BE2C (cell line): ENCODE data around the gene SMIM24.

Source experiments
- DNase-seq: peaks from one replicate; pipeline ENCODE4 v3.0.0-alpha.2; 2020
- H3K27me3 ChIP-seq: fragments of 250-450 bp; sonication (Bioruptor Pico); 2 replicates; pipeline ENCODE4 v1.5.1; 2020; ENCODE audit warnings: mild to moderate bottlenecking
- H3K36me3 ChIP-seq: fragments of 250-450 bp; sonication (Bioruptor Pico); 2 replicates; pipeline ENCODE4 v1.5.1; 2020; ENCODE audit warnings: mild to moderate bottlenecking
- H3K4me1 ChIP-seq: fragments of 250-450 bp; sonication (Bioruptor Pico); 2 replicates; pipeline ENCODE4 v1.5.1; 2020
- H3K4me3 ChIP-seq: 2 replicates; pipeline ENCODE4 v1.5.1; 2011; ENCODE audit warnings: low read depth, low read length
- H3K9me3 ChIP-seq: fragments of 250-450 bp; sonication (Bioruptor Pico); 2 replicates; pipeline ENCODE4 v1.5.1; 2020
- TF ChIP-seq, protein P1 (sequence below): IDR thresholded peaks from 2 replicates; pipeline ENCODE4 v1.5.1; 2012; ENCODE audit warnings: mild to moderate bottlenecking, low read depth, low read length

The SMIM24 gene

DNA sequence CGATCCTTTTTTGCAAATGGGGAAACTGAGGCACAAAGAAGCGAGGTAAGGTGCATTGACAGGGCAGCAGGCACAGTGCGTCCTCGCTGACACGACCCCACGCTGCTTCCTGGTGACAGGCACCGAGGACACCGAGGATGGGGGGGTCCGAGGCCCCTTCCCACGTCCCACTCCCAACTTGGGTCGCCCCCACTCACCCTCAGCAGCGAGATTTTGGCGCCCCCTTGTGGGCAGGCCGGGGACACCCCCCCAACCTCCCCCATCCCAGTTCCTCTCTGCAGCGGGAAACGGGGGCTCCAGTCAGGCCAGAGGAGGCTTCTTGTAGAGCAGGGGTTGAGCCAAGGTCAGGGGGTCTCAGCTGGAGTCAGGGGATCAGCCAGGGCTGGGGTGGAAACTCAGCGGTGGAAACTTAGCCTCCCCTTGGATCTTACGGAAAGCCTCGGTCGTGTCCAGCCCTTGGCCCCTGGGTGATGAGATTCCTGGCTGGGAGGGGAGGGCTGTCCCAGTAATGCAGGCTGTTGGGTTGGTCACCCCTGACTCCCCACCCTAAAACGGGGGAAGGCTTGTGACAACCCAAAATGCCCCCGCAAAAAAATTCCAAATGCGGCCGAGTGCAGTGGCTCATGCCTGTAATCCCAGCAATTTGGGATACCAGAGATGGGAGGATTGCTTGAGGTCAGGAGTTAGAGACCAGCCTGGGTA lies 8.2 kb downstream of the SMIM24 start:
- Histone ChIP-seq H3K36me3 (no peaks in the 10 kb centered on the region), H3K4me1 (no peaks in the 10 kb centered on the region; the same call in 1 of the 2 replicates), H3K4me3 (no peak overlapping the region), H3K9me3 (no peaks in the 10 kb centered on the region), H3K27me3 (peaks cover 3% of the 10 kb centered on the region; the same call in 1 of the 2 replicates)
- peak; percentile 50 for DNase-seq
- TF ChIP-seq, protein P1, sequence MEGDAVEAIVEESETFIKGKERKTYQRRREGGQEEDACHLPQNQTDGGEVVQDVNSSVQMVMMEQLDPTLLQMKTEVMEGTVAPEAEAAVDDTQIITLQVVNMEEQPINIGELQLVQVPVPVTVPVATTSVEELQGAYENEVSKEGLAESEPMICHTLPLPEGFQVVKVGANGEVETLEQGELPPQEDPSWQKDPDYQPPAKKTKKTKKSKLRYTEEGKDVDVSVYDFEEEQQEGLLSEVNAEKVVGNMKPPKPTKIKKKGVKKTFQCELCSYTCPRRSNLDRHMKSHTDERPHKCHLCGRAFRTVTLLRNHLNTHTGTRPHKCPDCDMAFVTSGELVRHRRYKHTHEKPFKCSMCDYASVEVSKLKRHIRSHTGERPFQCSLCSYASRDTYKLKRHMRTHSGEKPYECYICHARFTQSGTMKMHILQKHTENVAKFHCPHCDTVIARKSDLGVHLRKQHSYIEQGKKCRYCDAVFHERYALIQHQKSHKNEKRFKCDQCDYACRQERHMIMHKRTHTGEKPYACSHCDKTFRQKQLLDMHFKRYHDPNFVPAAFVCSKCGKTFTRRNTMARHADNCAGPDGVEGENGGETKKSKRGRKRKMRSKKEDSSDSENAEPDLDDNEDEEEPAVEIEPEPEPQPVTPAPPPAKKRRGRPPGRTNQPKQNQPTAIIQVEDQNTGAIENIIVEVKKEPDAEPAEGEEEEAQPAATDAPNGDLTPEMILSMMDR, result peak; percentile 76

DNA sequence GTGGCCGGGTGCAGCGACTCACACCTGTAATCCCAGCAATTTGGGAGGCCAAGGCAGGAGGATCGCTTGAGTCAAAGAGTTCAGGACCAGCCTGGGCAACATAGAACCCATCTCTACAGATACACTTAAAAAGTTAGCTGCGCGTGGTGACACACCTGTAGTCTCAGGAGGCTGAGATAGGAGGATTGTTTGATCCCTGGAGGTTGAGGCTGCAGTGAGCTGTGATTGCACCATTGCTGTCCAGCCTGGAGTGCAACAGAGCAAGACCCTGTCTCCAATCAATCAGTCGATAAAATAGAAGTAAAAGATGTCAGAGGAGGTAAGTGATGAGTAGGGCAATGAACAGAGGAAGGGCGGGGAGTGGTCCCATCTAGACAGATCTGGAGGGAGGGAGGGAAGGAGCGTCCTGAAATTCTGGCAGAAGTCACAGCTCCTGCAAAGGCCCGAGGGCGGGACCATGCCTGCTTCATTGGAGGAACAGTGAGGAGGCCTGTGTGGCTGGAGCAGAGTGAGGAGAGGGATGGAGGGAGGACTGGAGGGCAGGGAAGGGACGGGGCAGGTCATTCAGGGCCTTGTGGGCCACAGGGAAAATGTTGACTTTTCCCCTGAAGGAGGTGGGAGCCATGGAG lies 9.7 kb downstream of the SMIM24 start:
- Histone ChIP-seq H3K9me3 (no peaks in the 10 kb centered on the region), H3K36me3 (no peaks in the 10 kb centered on the region), H3K27me3 (peaks cover 3% of the 10 kb centered on the region; the same call in 1 of the 2 replicates), H3K4me3 (no peak overlapping the region), H3K4me1 (no peaks in the 10 kb centered on the region; the same call in 1 of the 2 replicates)
- no peak for DNase-seq
- TF ChIP-seq, protein P1, result no peak

DNA sequence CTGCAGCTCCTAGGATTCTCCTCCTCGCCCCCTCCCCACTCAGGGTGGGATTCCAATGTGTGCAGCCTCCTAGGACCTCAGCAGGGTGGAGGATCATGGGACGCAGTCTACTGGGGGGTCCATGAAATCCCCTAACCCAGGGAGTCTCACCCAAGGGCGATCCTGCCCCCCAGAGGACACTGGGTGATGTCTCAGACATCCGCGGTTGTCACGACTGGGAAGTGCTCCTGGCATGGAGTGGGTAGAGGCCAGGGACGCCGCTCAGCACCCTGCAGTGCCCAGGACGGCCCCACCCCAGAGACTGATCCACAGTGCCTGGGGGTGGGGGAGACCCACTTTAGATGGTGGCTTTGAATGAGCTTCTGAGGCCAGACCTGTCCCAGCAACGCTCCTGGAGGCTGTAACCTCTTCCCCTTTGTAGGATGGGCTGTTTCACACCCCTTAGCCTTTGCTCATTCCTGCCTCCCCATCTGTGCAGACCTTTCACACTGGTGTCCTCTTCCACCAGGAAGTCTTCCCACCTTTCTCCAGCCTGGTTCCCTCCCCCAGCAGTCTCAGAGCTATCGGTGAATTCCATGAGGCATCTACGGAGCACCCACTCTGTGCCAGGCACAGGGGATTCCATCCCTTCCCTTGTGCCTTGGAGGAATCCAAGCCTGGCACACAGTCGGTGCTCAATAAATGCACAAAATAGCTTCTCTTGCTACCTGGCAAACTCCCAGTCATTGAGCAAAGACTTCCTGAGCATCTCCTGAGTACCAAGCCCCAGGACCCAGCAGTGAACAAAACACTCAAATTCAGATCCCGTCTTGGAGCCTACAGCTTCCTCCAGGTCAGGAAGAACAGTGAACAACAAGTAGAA lies 10.5 kb downstream of the SMIM24 start:
- Histone ChIP-seq H3K4me3 (no peak overlapping the region), H3K27me3 (peaks cover 3% of the 10 kb centered on the region; the same call in 1 of the 2 replicates), H3K4me1 (no peaks in the 10 kb centered on the region; the same call in 1 of the 2 replicates), H3K36me3 (no peaks in the 10 kb centered on the region), H3K9me3 (no peaks in the 10 kb centered on the region)
- TF ChIP-seq, protein P1, result peak; percentile 29; the same call in 1 of the 2 replicates
- no peak for DNase-seq

DNA sequence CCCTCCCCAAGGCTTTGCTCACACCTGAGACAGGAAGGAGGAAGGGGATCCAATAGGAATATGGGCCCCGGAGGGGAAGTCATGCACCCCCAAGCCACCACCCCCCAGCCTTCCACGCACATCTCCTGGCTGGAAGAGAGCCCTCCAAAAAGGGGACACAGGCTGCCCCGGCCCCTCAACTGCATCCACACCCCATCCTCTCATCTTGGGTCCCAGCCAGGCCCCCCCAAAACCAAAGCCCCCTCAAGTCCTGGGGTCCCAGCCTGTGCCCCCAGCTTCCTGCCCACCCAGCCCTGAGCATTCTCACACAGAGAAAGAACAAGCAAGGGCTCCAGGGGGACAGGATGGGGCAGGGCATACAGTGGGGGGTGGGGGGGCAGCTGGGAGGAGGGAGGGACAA lies 12.1 kb downstream of the SMIM24 start:
- Histone ChIP-seq H3K9me3 (no peaks in the 10 kb centered on the region), H3K36me3 (peaks cover 3% of the 10 kb centered on the region), H3K4me3 (no peak overlapping the region), H3K4me1 (no peaks in the 10 kb centered on the region; the same call in 1 of the 2 replicates), H3K27me3 (peaks cover 3% of the 10 kb centered on the region; the same call in 1 of the 2 replicates)
- DNase-seq, result no peak
- TF ChIP-seq, protein P1, result no peak

DNA sequence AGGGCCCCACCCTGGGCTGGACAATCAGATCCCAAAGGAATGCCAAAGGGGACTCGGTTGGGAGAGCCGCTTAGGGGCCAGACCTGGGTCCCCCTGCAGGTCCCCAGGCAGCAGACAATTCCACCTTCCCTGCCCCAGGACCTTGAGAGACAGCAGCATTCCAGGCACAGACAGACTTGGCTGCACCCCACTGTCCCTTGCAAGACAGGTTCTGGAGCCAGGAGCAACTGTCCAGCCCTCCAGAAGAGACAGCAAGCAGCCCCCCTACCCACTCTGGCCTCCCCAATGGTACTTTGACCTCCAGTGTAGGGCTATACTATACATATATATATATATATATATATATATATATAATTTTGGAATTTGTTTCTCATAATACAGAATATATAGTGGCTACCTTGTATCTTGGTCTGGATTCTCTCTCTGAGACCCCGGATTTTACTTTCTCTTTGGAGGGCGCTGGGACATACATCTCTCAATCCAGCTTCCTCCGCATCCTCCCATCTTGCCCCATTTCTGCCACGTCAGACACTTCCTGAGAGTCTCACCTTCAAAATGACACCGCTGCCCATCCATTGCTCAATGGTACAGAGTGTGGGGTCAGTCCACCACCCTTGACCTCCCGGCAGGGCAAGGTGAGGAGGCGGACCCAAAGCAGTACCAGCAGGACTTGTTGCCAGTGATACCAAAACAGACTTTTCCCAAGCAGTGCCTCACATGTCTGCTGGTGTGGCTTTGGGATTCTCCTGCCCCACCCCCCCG lies 12.7 kb downstream of the SMIM24 start:
- H3K9me3 ChIP-seq, result no peaks in the 10 kb centered on the region
- H3K4me3 ChIP-seq, result no peak overlapping the region
- no peaks in the 10 kb centered on the region; the same call in 1 of the 2 replicates for H3K4me1 ChIP-seq
- DNase-seq, result no peak
- peaks cover 9% of the 10 kb centered on the region for H3K36me3 ChIP-seq
- TF ChIP-seq, protein P1, result no peak
- peaks cover 3% of the 10 kb centered on the region; the same call in 1 of the 2 replicates for H3K27me3 ChIP-seq
